Endothelial cell of umbilical vein (primary cell): ENCODE results near the gene CHD9NB. TPM values are rescaled to one million over a fixed set of nuclear protein-coding genes. Genes with fewer than 3 reads are reported as not detected.
A peak's percentile ranks its signal among the peaks of the same experiment; 100 is the strongest.

Source experiments
- BruUV-seq: library from RNA; stranded (reverse); fragments of 400-500 nt; replicated peaks from 2 replicates; lab custom pipeline; 2021; lab: Mats Ljungman, UMichigan
- CTCF ChIA-PET: fragments of 300-600, 350-600 bp; sonication (Branson Sonifier 250); formaldehyde crosslinking; loops from one replicate; lab custom pipeline; 2021; ENCODE audit warnings: antibody characterized with exemption, inconsistent platforms; lab: Charles Lee
- POLR2A ChIA-PET: fragments of 300-600, 350-600 bp; sonication (Branson Sonifier 250); formaldehyde crosslinking; loops from one replicate; lab custom pipeline; 2021; ENCODE audit warnings: antibody characterized with exemption, inconsistent platforms; lab: Charles Lee
- DNase-seq: peaks from one replicate; pipeline ENCODE4 v3.0.0-alpha.2; 2011; ENCODE audit warnings: low read depth, low spot score
- FAIRE-seq: peaks from 2 replicates; lab custom pipeline; 2011; peaks lifted over from hg19 to GRCh38; lab: Jason Lieb, UNC
- H2AFZ ChIP-seq: 2 replicates; pipeline ENCODE4 v1.6.0; 2012; ENCODE audit warnings: low read depth, low read length, control low read depth, inconsistent platforms
- H3K27ac ChIP-seq: 2 replicates; pipeline ENCODE4 v1.5.1; 2011; ENCODE audit warnings: low read depth, mild to moderate bottlenecking, control low read depth, low read length, moderate library complexity; ENCODE audit not compliant: insufficient read depth
- H3K27me3 ChIP-seq, 2 experiments: 2 replicates each; pipeline versions ENCODE4 v1.6.0 to v1.6.1; 2011; ENCODE audit warnings: low read length in 2 of 2, mixed read lengths in 1 of 2; ENCODE audit not compliant: control insufficient read depth in 2 of 2, insufficient read depth in 2 of 2
- H3K36me3 ChIP-seq, 2 experiments: 2 replicates in 1 of 2; 3 replicates in 1 of 2; pipeline ENCODE4 v1.5.1; 2011; ENCODE audit warnings: low read length in 2 of 2, mild to moderate bottlenecking in 1 of 2, moderate library complexity in 1 of 2; ENCODE audit not compliant: control insufficient read depth in 2 of 2, insufficient read depth in 2 of 2; ENCODE audit errors: extremely low read depth in 1 of 2
- H3K4me1 ChIP-seq: 3 replicates; pipeline ENCODE4 v1.5.1; 2011; ENCODE audit warnings: mild to moderate bottlenecking, low read length; ENCODE audit not compliant: control insufficient read depth, insufficient read depth; ENCODE audit errors: extremely low read depth
- H3K4me2 ChIP-seq: 2 replicates; pipeline ENCODE4 v1.6.1; 2011; ENCODE audit warnings: low read length, control low read depth, mixed read lengths; ENCODE audit not compliant: insufficient read depth
- H3K4me3 ChIP-seq, 3 experiments: fragments of 200-600 bp in 1 of 3; sonication (generic), shearing (Covaris generic) in 1 of 3; replicated peaks in 1 of 3; 2 replicates each; pipeline ENCODE4 v1.5.1; 2011 to 2016; ENCODE audit warnings: control low read depth in 3 of 3, low read length in 3 of 3, mild to moderate bottlenecking in 2 of 3, inconsistent platforms in 1 of 3, low read depth in 1 of 3, moderate library complexity in 1 of 3; ENCODE audit not compliant: insufficient read depth in 1 of 3
- H3K79me2 ChIP-seq: 2 replicates; pipeline ENCODE4 v1.6.0; 2012; ENCODE audit warnings: low read length, inconsistent platforms; ENCODE audit not compliant: control insufficient read depth, insufficient read depth
- H3K9ac ChIP-seq: replicated peaks from 2 replicates; pipeline ENCODE3; 2011; ENCODE audit warnings: low read length, control low read depth; ENCODE audit not compliant: insufficient read depth; ENCODE audit errors: extremely low read depth
- H3K9me1 ChIP-seq: replicated peaks from 3 replicates; pipeline ENCODE4 v1.6.0; 2011; ENCODE audit warnings: mild to moderate bottlenecking, low read length; ENCODE audit not compliant: control insufficient read depth, insufficient read depth; ENCODE audit errors: extremely low read depth
- H3K9me3 ChIP-seq: replicated peaks from 2 replicates; pipeline ENCODE4 v1.5.1; 2012; ENCODE audit warnings: low read length, inconsistent platforms; ENCODE audit not compliant: control insufficient read depth, insufficient read depth
- H4K20me1 ChIP-seq: replicated peaks from 2 replicates; pipeline ENCODE3; 2011; ENCODE audit warnings: mild to moderate bottlenecking, low read length; ENCODE audit not compliant: control insufficient read depth, insufficient read depth; ENCODE audit errors: extremely low read depth
- CTCF ChIP-seq, 2 donors: IDR thresholded peaks; 1 replicate in 1 of 2; 2 replicates in 1 of 2; pipeline ENCODE4 v1.5.1; 2011; ENCODE audit warnings: low read length in 2 of 2, mild to moderate bottlenecking in 2 of 2, moderate library complexity in 2 of 2, control low read depth in 1 of 2, inconsistent platforms in 1 of 2, low read depth in 1 of 2; ENCODE audit not compliant: insufficient read depth in 1 of 2; ENCODE audit errors: extremely low read depth in 1 of 2
- EZH2 ChIP-seq: IDR thresholded peaks from 2 replicates; pipeline ENCODE4 v1.6.1; 2012; ENCODE audit warnings: borderline replicate concordance, low read depth, mild to moderate bottlenecking, moderate library complexity, low read length, inconsistent platforms; ENCODE audit not compliant: severe bottlenecking
- FOS ChIP-seq: IDR thresholded peaks from 2 replicates; pipeline ENCODE4 v1.6.1; 2011; ENCODE audit warnings: mild to moderate bottlenecking, low read length, moderate library complexity, borderline replicate concordance; ENCODE audit not compliant: insufficient read depth
- GATA2 ChIP-seq: IDR thresholded peaks from 2 replicates; pipeline ENCODE4 v1.7.0; 2011; ENCODE audit warnings: low read depth, mild to moderate bottlenecking, moderate library complexity, mixed read lengths, low read length; ENCODE audit not compliant: insufficient read length, insufficient read depth
- JUN ChIP-seq: IDR thresholded peaks from 2 replicates; pipeline ENCODE4 v1.6.1; 2011; ENCODE audit warnings: borderline replicate concordance, low read depth; ENCODE audit not compliant: insufficient read length, insufficient read depth
- MAX ChIP-seq: IDR thresholded peaks from 2 replicates; pipeline ENCODE4 v1.6.1; 2011; ENCODE audit not compliant: insufficient read depth, insufficient read length
- MYC ChIP-seq: IDR thresholded peaks from one replicate; pipeline ENCODE4 v1.6.1; 2011; ENCODE audit warnings: mild to moderate bottlenecking, low read depth, low read length
- POLR2A ChIP-seq: IDR thresholded peaks from 2 replicates; pipeline ENCODE4 v1.6.1; 2012; ENCODE audit warnings: low read depth, mild to moderate bottlenecking, control low read depth, low read length
- POLR2AphosphoS5 ChIP-seq: IDR thresholded peaks from 2 replicates; pipeline ENCODE4 v1.6.1; 2012; ENCODE audit warnings: low read depth, mild to moderate bottlenecking, control low read depth, low read length, moderate library complexity; ENCODE audit not compliant: insufficient read depth
- dilution Hi-C: fragments of 300-500 bp; cut with MboI; formaldehyde crosslinking; loops from one replicate; pipeline ENCODE4 v1.15.0; 2019; ENCODE audit warnings: low sequenced_read_pairs; ENCODE audit not compliant: extremely low pct_ligation_motif_present
- intact Hi-C: fragments of 100-400 bp; cut with micrococcal nuclease; formaldehyde crosslinking; loops from one replicate; pipeline ENCODE4 v1.10.0; 2022
- polyA plus RNA-seq, 4 experiments: library from polyadenylated mRNA; depleted of rRNA in 3 of 4; stranded (reverse) in 3 of 4; unstranded in 1 of 4; fragments of >200 nt; gene quantifications; 2 replicates each; pipeline versions ENCODE4 v1.2.1 to v1.2.3, GENCODE V29; 2011 to 2012; ENCODE audit warnings: missing spikeins in 1 of 4
- total RNA-seq: library from RNA; stranded (reverse); gene quantifications from 2 replicates; pipeline ENCODE4 v1.2.3, GENCODE V29; 2021

Gene CHD9NB
- total and polyA plus RNA-seq, 2 donors (not counting 3 experiments of a cell fraction or from before 2014, with no cell fraction given): 0.44 to 0.66 TPM

DNA sequence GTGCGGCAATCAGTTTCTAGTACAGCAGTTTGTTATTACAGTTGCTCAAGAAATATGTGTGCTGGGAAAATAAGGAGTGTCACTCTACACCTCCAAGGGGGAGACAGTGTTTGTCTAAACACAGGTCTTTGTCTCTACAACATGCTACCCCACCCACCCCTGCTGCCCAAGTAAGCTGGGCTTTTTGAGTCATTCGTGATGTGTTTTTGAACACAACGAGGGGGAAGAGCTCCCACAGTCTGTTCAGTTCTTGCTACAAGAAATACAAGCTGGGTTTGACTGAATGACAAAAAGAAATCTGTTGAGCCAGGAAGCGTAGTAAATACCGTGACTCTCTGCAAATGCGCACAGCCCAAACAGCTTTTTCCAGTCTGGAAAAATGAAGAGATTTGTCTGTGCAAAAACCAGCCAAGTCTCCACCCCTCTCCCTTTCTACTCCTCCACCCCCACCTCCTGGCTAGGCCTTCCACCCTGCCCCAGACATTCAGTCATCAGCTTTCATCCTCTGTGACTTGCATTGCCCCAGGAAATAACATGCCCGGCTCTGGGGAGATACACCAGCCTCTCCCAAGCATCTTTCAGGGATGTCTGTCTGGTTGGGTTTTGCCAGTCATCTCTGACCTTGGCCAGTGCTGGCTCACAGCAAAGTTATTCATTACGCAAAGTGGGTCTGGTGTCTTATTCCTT, 27.8 kb upstream of the CHD9NB start:
- Histone ChIP-seq H3K4me3 (no peak overlapping the region), H3K36me3 (no peaks in the 10 kb centered on the region), H3K27me3 (no peaks in the 10 kb centered on the region), H2AFZ (peak overlapping the region; percentile 36), H4K20me1 (no peaks in the 10 kb centered on the region), H3K4me1 (peaks cover 32% of the 10 kb centered on the region), H3K9ac (peak overlapping the region; percentile 30), H3K9me3 (no peaks in the 10 kb centered on the region), H3K27ac (peak overlapping the region; percentile 74), H3K9me1 (no peaks in the 10 kb centered on the region), H3K79me2 (no peaks in the 10 kb centered on the region), H3K4me2 (peak overlapping the region; percentile 32)
- TF ChIP-seq MYC: no peak
- no peak for TF ChIP-seq EZH2
- no peak for TF ChIP-seq POLR2AphosphoS5
- no peak for TF ChIP-seq GATA2
- no peak for TF ChIP-seq MAX
- TF ChIP-seq CTCF (IDR thresholded peaks at IDR 0.05; ENCODE audit: extremely low read depth in 1 of 2, insufficient read depth in 1 of 2, low read depth in 1 of 2, low read length in 2 of 2): no peak
- TF ChIP-seq POLR2A: no peak
- TF ChIP-seq FOS: no peak
- TF ChIP-seq JUN: no peak
- CTCF ChIA-PET: interaction anchor here (0.7 to 2.6 kb wide), 13 partner anchors 10 to 140 kb away, joined by 3 to 19 read pairs (median 4); partner anchors contain the start of gene CHD9
- BruUV-seq: no TSS peak
- DNase-seq (peak; percentile 80), FAIRE-seq (peak; percentile 81)
- dilution Hi-C loops: no loop called here
- intact Hi-C loops: loop anchor here (1.0 to 2.0 kb wide), 2 partner anchors 10 to 18 kb away; no protein-coding TSS in a partner anchor
- POLR2A ChIA-PET: interaction anchor here (1.4 kb wide), 1 partner anchor 10 kb away, joined by 3 read pairs; no protein-coding TSS in a partner anchor
